HCT116 (cell line): ENCODE results near the gene TAC4. TPM values are rescaled to one million over a fixed set of nuclear protein-coding genes. Genes with fewer than 3 reads are reported as not detected.

Source experiments
- ATAC-seq: fragments of 200-7000 bp; cut with Tn5 transposase; 2 replicates; pipeline ENCODE4 v1.9.1; 2020; ENCODE audit warnings: mild to moderate bottlenecking, moderate library complexity
- BruUV-seq: library from RNA; stranded (reverse); fragments of 400-500 nt; replicated peaks from 2 replicates; lab custom pipeline; 2021; lab: Mats Ljungman, UMichigan
- CTCF ChIA-PET: fragments of 300-600 bp; sonication (Branson Sonifier 250); formaldehyde crosslinking; loops from one replicate; lab custom pipeline; 2021; ENCODE audit warnings: antibody characterized with exemption; lab: Charles Lee
- POLR2A ChIA-PET: fragments of 300-600, 350-600 bp; sonication (Branson Sonifier 250); formaldehyde crosslinking; loops from one replicate; lab custom pipeline; 2021; ENCODE audit warnings: antibody characterized with exemption; lab: Charles Lee
- RAD21 ChIA-PET, 2 experiments: fragments of 300-600 bp; sonication (Branson Sonifier 250); formaldehyde crosslinking; loops; one replicate each; lab custom pipeline; 2023; ENCODE audit warnings: low total read pairs in 2 of 2; ENCODE audit not compliant: uncharacterized antibody in 2 of 2, unreplicated experiment in 2 of 2, low non-redundant PET in 1 of 2; lab: Charles Lee
- DNase-seq: peaks from one replicate; pipeline ENCODE4 v3.0.0-alpha.2; 2010; ENCODE audit warnings: low read depth, low spot score
- H2AFZ ChIP-seq: fragments of 200-600 bp; shearing (Covaris generic), sonication (generic); 2 replicates; pipeline ENCODE4 v1.6.1; 2017; ENCODE audit warnings: low read depth, mixed run types, mixed read lengths, antibody characterized with exemption, low read length; ENCODE audit not compliant: poor library complexity, severe bottlenecking
- H3K27ac ChIP-seq: 2 replicates; pipeline ENCODE4 v1.5.1; 2012; ENCODE audit warnings: low read depth, low read length
- H3K27me3 ChIP-seq: fragments of 200-600 bp; sonication (generic); 2 replicates; pipeline ENCODE4 v1.6.1; 2016; ENCODE audit warnings: mixed run types, low read length, mixed read lengths; ENCODE audit not compliant: insufficient read depth
- H3K36me3 ChIP-seq, 2 experiments: fragments of 200-500 bp in 1 of 2; fragments of 200-600 bp in 1 of 2; sonication (Bioruptor generic) in 1 of 2; sonication (generic) in 1 of 2; 2 replicates each; pipeline versions ENCODE4 v1.5.1 to v1.6.1; 2014 to 2016; ENCODE audit warnings: low read length in 2 of 2, inconsistent platforms in 1 of 2, mixed read lengths in 1 of 2, mixed run types in 1 of 2; ENCODE audit not compliant: insufficient read depth in 2 of 2, control insufficient read depth in 1 of 2
- H3K4me1 ChIP-seq, 2 experiments: fragments of 200-600 bp in 1 of 2; sonication (generic) in 1 of 2; 2 replicates each; pipeline versions ENCODE4 v1.5.1 to v1.6.1; 2012 to 2017; ENCODE audit warnings: low read length in 2 of 2, inconsistent platforms in 1 of 2, mild to moderate bottlenecking in 1 of 2, mixed read lengths in 1 of 2, mixed run types in 1 of 2, moderate library complexity in 1 of 2; ENCODE audit not compliant: insufficient read depth in 2 of 2, control insufficient read depth in 1 of 2
- H3K4me2 ChIP-seq: fragments of 200-600 bp; sonication (generic); 2 replicates; pipeline ENCODE4 v1.6.1; 2017; ENCODE audit warnings: mixed run types, low read length, mixed read lengths
- H3K4me3 ChIP-seq, 2 experiments: fragments of 200-600 bp in 1 of 2; sonication (generic) in 1 of 2; replicated peaks in 1 of 2; 2 replicates each; pipeline ENCODE4 v1.5.1; 2011 to 2016; ENCODE audit warnings: low read length in 2 of 2, control low read depth in 1 of 2, low read depth in 1 of 2, mild to moderate bottlenecking in 1 of 2, mixed read lengths in 1 of 2, mixed run types in 1 of 2
- H3K79me2 ChIP-seq: fragments of 200-600 bp; sonication (generic); 2 replicates; pipeline ENCODE4 v1.6.1; 2017; ENCODE audit warnings: mild to moderate bottlenecking, mixed run types, low read length, moderate library complexity, mixed read lengths; ENCODE audit not compliant: insufficient read depth
- H3K9ac ChIP-seq: fragments of 200-600 bp; sonication (generic); 2 replicates; pipeline ENCODE4 v1.6.1; 2016; ENCODE audit warnings: low read length, mixed read lengths
- H3K9me2 ChIP-seq: fragments of 200-600 bp; sonication (generic), shearing (Covaris generic); 2 replicates; pipeline ENCODE4 v1.6.1; 2017; ENCODE audit warnings: mixed run types, mild to moderate bottlenecking, moderate library complexity; ENCODE audit not compliant: insufficient read depth
- H3K9me3 ChIP-seq, 2 experiments: fragments of 200-500 bp in 1 of 2; fragments of 200-600 bp in 1 of 2; sonication (Bioruptor generic) in 1 of 2; sonication (generic) in 1 of 2; 2 replicates each; pipeline ENCODE4 v1.6.1; 2014 to 2017; ENCODE audit warnings: low read length in 2 of 2, mixed read lengths in 2 of 2, inconsistent platforms in 1 of 2, low read depth in 1 of 2, mild to moderate bottlenecking in 1 of 2, mixed run types in 1 of 2, moderate library complexity in 1 of 2; ENCODE audit not compliant: control insufficient read depth in 1 of 2, insufficient read depth in 1 of 2
- H4K20me1 ChIP-seq: fragments of 200-600 bp; sonication (generic), shearing (Covaris generic); 2 replicates; pipeline ENCODE4 v1.6.1; 2017; ENCODE audit warnings: mixed run types, mild to moderate bottlenecking, moderate library complexity; ENCODE audit not compliant: insufficient read depth
- CBX3 ChIP-seq: IDR thresholded peaks from 2 replicates; pipeline ENCODE4 v1.6.1; 2012; ENCODE audit warnings: low read depth
- CEBPB ChIP-seq: IDR thresholded peaks from 2 replicates; pipeline ENCODE4 v1.6.1; 2012; ENCODE audit warnings: low read depth
- EGR1 ChIP-seq: IDR thresholded peaks from 2 replicates; pipeline ENCODE4 v1.6.1; 2012; ENCODE audit warnings: low read depth
- EZH2 ChIP-seq: fragments of 200-600 bp; sonication (generic); IDR thresholded peaks from 2 replicates; pipeline ENCODE4 v1.6.1; 2017; ENCODE audit warnings: antibody characterized with exemption, mixed run types
- EZH2phosphoT487 ChIP-seq: fragments of 200-600 bp; IDR thresholded peaks from 2 replicates; pipeline ENCODE4 v1.6.1; 2018; ENCODE audit warnings: antibody characterized with exemption, borderline replicate concordance
- JUND ChIP-seq: IDR thresholded peaks from 2 replicates; pipeline ENCODE4 v1.6.1; 2012
- POLR2A ChIP-seq: IDR thresholded peaks from 2 replicates; pipeline ENCODE4 v1.7.0; 2011; ENCODE audit warnings: borderline replicate concordance; ENCODE audit not compliant: insufficient read depth, insufficient read length; ENCODE audit errors: extremely low read depth
- POLR2AphosphoS5 ChIP-seq: IDR thresholded peaks from 2 replicates; pipeline ENCODE4 v1.6.1; 2011; ENCODE audit warnings: mild to moderate bottlenecking, low read depth, low read length, moderate library complexity
- RAD21 ChIP-seq: IDR thresholded peaks from 2 replicates; pipeline ENCODE4 v1.6.1; 2012; ENCODE audit warnings: low read depth, mild to moderate bottlenecking
- SIN3A ChIP-seq: IDR thresholded peaks from 2 replicates; pipeline ENCODE4 v1.6.1; 2012; ENCODE audit warnings: low read depth
- SP1 ChIP-seq: IDR thresholded peaks from 2 replicates; pipeline ENCODE4 v1.6.1; 2012; ENCODE audit warnings: low read depth
- TCF7L2 ChIP-seq: IDR thresholded peaks from 2 replicates; pipeline ENCODE4 v1.7.0; 2011; ENCODE audit warnings: borderline replicate concordance, inconsistent platforms; ENCODE audit not compliant: insufficient read depth, insufficient read length; ENCODE audit errors: extremely low read depth
- YY1 ChIP-seq: IDR thresholded peaks from 2 replicates; pipeline ENCODE4 v1.6.1; 2011; ENCODE audit warnings: low read length, low read depth, moderate library complexity, mild to moderate bottlenecking; ENCODE audit not compliant: insufficient replicate concordance; ENCODE audit errors: extremely low read depth
- ZFX ChIP-seq: fragments of 450-650 bp; IDR thresholded peaks from 2 replicates; pipeline ENCODE4 v1.6.1; 2017
- intact Hi-C: fragments of 100-400 bp; cut with micrococcal nuclease; formaldehyde crosslinking; loops from 2 replicates; pipeline ENCODE4 v1.10.0; 2022
- total RNA-seq: library from RNA; stranded (reverse); gene quantifications from one replicate; pipeline ENCODE4 v1.2.1, GENCODE V29; 2021; ENCODE audit not compliant: unreplicated experiment
- TF ChIP-seq, protein P1 (sequence below), 3 experiments: fragments of 200-600 bp in 1 of 3; sonication (generic) in 1 of 3; IDR thresholded peaks in 2 of 3; conservative IDR thresholded peaks in 1 of 3; 2 replicates each; pipeline ENCODE4 v1.5.1; 2012 to 2017; ENCODE audit warnings: low read depth in 2 of 3, low read length in 2 of 3, antibody characterized with exemption in 1 of 3, borderline replicate concordance in 1 of 3, control low read depth in 1 of 3, mild to moderate bottlenecking in 1 of 3, mixed read lengths in 1 of 3, mixed run types in 1 of 3, moderate library complexity in 1 of 3; ENCODE audit not compliant: insufficient read depth in 1 of 3
- TF ChIP-seq, protein P2 (sequence below): IDR thresholded peaks from 2 replicates; pipeline ENCODE4 v1.6.1; 2012; ENCODE audit warnings: low read depth
- TF ChIP-seq, protein P3 (sequence below): IDR thresholded peaks from 2 replicates; pipeline ENCODE4 v1.6.1; 2011; ENCODE audit warnings: mild to moderate bottlenecking, low read length, moderate library complexity; ENCODE audit not compliant: insufficient replicate concordance; ENCODE audit errors: extremely low read depth
- TF ChIP-seq, protein P4 (sequence below): IDR thresholded peaks from 2 replicates; pipeline ENCODE4 v1.6.1; 2012

Gene TAC4
- total RNA-seq, 1 experiment from 2014 or later: not detected

DNA sequence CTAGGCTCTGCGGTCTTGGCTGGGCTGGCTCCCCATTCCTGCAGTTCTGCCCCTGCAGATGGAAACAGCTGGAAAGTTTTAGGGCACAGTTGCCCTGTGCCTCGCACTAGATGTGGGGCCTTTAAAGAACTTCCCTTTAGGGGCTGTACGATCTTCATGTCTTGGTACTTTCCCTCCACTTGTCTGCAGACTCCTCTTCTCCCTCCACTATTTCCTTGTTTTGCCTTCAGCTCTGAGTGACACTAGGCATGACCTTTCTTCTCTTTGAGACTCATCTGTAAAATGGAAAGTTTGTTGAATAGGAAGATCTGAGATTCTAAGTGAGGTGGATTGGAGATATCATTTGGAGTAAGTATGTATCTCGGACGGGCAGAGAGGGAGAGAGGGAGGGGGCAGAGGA is 6.3 kb upstream of the TAC4 start:
- DNase-seq (no peak), ATAC-seq (no peak)
- no peak overlapping the region for H3K27ac ChIP-seq
- RAD21 ChIA-PET: no interaction called here
- no peaks in the 10 kb centered on the region for H3K27me3 ChIP-seq
- no peak overlapping the region for H3K4me2 ChIP-seq
- no peaks in the 10 kb centered on the region for H3K9me2 ChIP-seq
- no peak overlapping the region for H3K9ac ChIP-seq
- POLR2A ChIA-PET: no interaction called here
- H3K79me2 ChIP-seq: no peaks in the 10 kb centered on the region
- H3K4me1 ChIP-seq: peaks cover 0 to 8% of the 10 kb centered on the region in 2 experiments; a peak in 2 of 4 replicates
- no peaks in the 10 kb centered on the region for H3K9me3 ChIP-seq
- CTCF ChIA-PET: interaction anchor here (1.1 kb wide), 1 partner anchor 298 kb away, joined by 3 read pairs; no protein-coding TSS in a partner anchor
- no TSS peak for BruUV-seq
- no peak overlapping the region for H3K4me3 ChIP-seq
- no peak overlapping the region for H2AFZ ChIP-seq
- no peaks in the 10 kb centered on the region for H3K36me3 ChIP-seq
- no peak for TF ChIP-seq POLR2AphosphoS5
- TF ChIP-seq, protein P1, sequence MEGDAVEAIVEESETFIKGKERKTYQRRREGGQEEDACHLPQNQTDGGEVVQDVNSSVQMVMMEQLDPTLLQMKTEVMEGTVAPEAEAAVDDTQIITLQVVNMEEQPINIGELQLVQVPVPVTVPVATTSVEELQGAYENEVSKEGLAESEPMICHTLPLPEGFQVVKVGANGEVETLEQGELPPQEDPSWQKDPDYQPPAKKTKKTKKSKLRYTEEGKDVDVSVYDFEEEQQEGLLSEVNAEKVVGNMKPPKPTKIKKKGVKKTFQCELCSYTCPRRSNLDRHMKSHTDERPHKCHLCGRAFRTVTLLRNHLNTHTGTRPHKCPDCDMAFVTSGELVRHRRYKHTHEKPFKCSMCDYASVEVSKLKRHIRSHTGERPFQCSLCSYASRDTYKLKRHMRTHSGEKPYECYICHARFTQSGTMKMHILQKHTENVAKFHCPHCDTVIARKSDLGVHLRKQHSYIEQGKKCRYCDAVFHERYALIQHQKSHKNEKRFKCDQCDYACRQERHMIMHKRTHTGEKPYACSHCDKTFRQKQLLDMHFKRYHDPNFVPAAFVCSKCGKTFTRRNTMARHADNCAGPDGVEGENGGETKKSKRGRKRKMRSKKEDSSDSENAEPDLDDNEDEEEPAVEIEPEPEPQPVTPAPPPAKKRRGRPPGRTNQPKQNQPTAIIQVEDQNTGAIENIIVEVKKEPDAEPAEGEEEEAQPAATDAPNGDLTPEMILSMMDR (IDR thresholded peaks at IDR 0.05 in 2 of 3, conservative IDR thresholded peaks at IDR 0.05 in 1 of 3; ENCODE audit: borderline replicate concordance in 1 of 3, insufficient read depth in 1 of 3, low read depth in 2 of 3, low read length in 2 of 3): no peak
- no peak for TF ChIP-seq CEBPB
- TF ChIP-seq EZH2phosphoT487: no peak
- no peak for TF ChIP-seq POLR2A
- TF ChIP-seq EGR1: no peak
- TF ChIP-seq, protein P2, sequence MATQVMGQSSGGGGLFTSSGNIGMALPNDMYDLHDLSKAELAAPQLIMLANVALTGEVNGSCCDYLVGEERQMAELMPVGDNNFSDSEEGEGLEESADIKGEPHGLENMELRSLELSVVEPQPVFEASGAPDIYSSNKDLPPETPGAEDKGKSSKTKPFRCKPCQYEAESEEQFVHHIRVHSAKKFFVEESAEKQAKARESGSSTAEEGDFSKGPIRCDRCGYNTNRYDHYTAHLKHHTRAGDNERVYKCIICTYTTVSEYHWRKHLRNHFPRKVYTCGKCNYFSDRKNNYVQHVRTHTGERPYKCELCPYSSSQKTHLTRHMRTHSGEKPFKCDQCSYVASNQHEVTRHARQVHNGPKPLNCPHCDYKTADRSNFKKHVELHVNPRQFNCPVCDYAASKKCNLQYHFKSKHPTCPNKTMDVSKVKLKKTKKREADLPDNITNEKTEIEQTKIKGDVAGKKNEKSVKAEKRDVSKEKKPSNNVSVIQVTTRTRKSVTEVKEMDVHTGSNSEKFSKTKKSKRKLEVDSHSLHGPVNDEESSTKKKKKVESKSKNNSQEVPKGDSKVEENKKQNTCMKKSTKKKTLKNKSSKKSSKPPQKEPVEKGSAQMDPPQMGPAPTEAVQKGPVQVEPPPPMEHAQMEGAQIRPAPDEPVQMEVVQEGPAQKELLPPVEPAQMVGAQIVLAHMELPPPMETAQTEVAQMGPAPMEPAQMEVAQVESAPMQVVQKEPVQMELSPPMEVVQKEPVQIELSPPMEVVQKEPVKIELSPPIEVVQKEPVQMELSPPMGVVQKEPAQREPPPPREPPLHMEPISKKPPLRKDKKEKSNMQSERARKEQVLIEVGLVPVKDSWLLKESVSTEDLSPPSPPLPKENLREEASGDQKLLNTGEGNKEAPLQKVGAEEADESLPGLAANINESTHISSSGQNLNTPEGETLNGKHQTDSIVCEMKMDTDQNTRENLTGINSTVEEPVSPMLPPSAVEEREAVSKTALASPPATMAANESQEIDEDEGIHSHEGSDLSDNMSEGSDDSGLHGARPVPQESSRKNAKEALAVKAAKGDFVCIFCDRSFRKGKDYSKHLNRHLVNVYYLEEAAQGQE: no peak
- TF ChIP-seq YY1: no peak
- TF ChIP-seq ZFX: no peak
- no peak for TF ChIP-seq EZH2
- no peak for TF ChIP-seq SIN3A
- no peak for TF ChIP-seq RAD21
- no peak for TF ChIP-seq SP1
- TF ChIP-seq JUND: no peak
- TF ChIP-seq TCF7L2: no peak
- TF ChIP-seq, protein P3, sequence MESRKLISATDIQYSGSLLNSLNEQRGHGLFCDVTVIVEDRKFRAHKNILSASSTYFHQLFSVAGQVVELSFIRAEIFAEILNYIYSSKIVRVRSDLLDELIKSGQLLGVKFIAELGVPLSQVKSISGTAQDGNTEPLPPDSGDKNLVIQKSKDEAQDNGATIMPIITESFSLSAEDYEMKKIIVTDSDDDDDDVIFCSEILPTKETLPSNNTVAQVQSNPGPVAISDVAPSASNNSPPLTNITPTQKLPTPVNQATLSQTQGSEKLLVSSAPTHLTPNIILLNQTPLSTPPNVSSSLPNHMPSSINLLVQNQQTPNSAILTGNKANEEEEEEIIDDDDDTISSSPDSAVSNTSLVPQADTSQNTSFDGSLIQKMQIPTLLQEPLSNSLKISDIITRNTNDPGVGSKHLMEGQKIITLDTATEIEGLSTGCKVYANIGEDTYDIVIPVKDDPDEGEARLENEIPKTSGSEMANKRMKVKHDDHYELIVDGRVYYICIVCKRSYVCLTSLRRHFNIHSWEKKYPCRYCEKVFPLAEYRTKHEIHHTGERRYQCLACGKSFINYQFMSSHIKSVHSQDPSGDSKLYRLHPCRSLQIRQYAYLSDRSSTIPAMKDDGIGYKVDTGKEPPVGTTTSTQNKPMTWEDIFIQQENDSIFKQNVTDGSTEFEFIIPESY: no peak
- TF ChIP-seq, protein P4, sequence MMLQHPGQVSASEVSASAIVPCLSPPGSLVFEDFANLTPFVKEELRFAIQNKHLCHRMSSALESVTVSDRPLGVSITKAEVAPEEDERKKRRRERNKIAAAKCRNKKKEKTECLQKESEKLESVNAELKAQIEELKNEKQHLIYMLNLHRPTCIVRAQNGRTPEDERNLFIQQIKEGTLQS: no peak
- no peak for TF ChIP-seq CBX3
- no peaks in the 10 kb centered on the region for H4K20me1 ChIP-seq
- intact Hi-C loops: no loop called here
